HFF-Myc (cell line): ENCODE data around the gene ZNF474.

Experiments used
- DNase-seq: peaks from one replicate; pipeline ENCODE4 v3.0.0-alpha.2; 2011; ENCODE audit warnings: low read depth; ENCODE audit errors: extremely low read depth
- H3K4me3 ChIP-seq: replicated peaks from 2 replicates; pipeline ENCODE4 v1.5.1; 2011; ENCODE audit warnings: low read depth, mild to moderate bottlenecking, control low read depth, low read length
- CTCF ChIP-seq: IDR thresholded peaks from 2 replicates; pipeline ENCODE4 v1.5.1; 2012; ENCODE audit warnings: mild to moderate bottlenecking, low read depth, low read length, control low read depth; ENCODE audit errors: missing control alignments

ZNF474 gene

GRCh38 chr5:122180146-122180712, 50.9 kb downstream of the ZNF474 start:
- no peak for DNase-seq
- no peak for TF ChIP-seq CTCF
- H3K4me3 ChIP-seq, result no peak overlapping the region

GRCh38 chr5:122180863-122181548, 51.7 kb downstream of the ZNF474 start:
- TF ChIP-seq CTCF, result no peak
- no peak overlapping the region for H3K4me3 ChIP-seq
- peak; percentile 43 for DNase-seq

GRCh38 chr5:122181863-122182262, 52.5 kb downstream of the ZNF474 start:
- no peak overlapping the region for H3K4me3 ChIP-seq

GRCh38 chr5:122182491-122182921, 53.2 kb downstream of the ZNF474 start:
- TF ChIP-seq CTCF, result no peak
- H3K4me3 ChIP-seq, result 0 out of 2 replicates have a peak overlapping the region, but pooled peaks have one; percentile 13
- DNase-seq, result no peak

More at GRCh38 chr5:122181863-122182262, 52.5 kb downstream of the ZNF474 start:
- no peak for DNase-seq
- TF ChIP-seq CTCF, result no peak

GRCh38 chr5:122183098-122183787, 53.9 kb downstream of the ZNF474 start:
- TF ChIP-seq CTCF, result no peak
- no peak for DNase-seq
- no peak overlapping the region for H3K4me3 ChIP-seq

GRCh38 chr5:122183788-122184170, 54.4 kb downstream of the ZNF474 start:
- TF ChIP-seq CTCF, result no peak
- H3K4me3 ChIP-seq, result no peak overlapping the region
- no peak for DNase-seq
